Measurements from ENCODE around the gene SGCD. TPM values are rescaled to one million over a fixed set of nuclear protein-coding genes. Genes with fewer than 3 reads are reported as not detected.

The SGCD gene
- total RNA-seq, 6 experiments from 2014 or later = 5.2 to 6.7 (median 6.4) TPM

GRCh38 chr5:156427315-156427714 lies 100.4 kb downstream of the SGCD start:
- no peak for DNase-seq
- TF ChIP-seq CTCF (IDR thresholded peaks at IDR 0.05) = no peak
- Mint-ChIP-seq H3K4me3 (no peak overlapping the region), H3K27me3 (ENCODE audit: insufficient read depth) (peaks cover 2% of the 10 kb centered on the region; the same call in 1 of the 2 replicates), H3K4me1 (ENCODE audit: low read depth) (no peaks in the 10 kb centered on the region), H3K9me3 (peaks cover 13% of the 10 kb centered on the region; the same call in 1 of the 2 replicates), H3K27ac (no peak overlapping the region), H3K36me3 (ENCODE audit: low read depth) (no peaks in the 10 kb centered on the region)

- Mint-ChIP-seq H3K27ac (no peak overlapping the region), H3K27me3 (ENCODE audit: insufficient read depth) (peaks cover 2% of the 10 kb centered on the region; the same call in 1 of the 2 replicates), H3K9me3 (peaks cover 13% of the 10 kb centered on the region; the same call in 1 of the 2 replicates), H3K4me3 (no peak overlapping the region), H3K4me1 (ENCODE audit: low read depth) (no peaks in the 10 kb centered on the region), H3K36me3 (ENCODE audit: low read depth) (no peaks in the 10 kb centered on the region)
- DNase-seq = no peak
- TF ChIP-seq CTCF (IDR thresholded peaks at IDR 0.05) = no peak
These were observed 105.2 kb downstream of the SGCD start for GRCh38 chr5:156431956-156432829.

GRCh38 chr5:156432830-156433105 lies 105.8 kb downstream of the SGCD start:
- no peak overlapping the region for H3K4me3 Mint-ChIP-seq
- no peak for TF ChIP-seq CTCF (IDR thresholded peaks at IDR 0.05)
- no peak overlapping the region for H3K27ac Mint-ChIP-seq
- peaks cover 2% of the 10 kb centered on the region; the same call in 1 of the 2 replicates for H3K27me3 Mint-ChIP-seq (ENCODE audit: insufficient read depth)
- H3K4me1 Mint-ChIP-seq (ENCODE audit: low read depth) = no peaks in the 10 kb centered on the region
- peaks cover 13% of the 10 kb centered on the region; the same call in 1 of the 2 replicates for H3K9me3 Mint-ChIP-seq
- no peak for DNase-seq
- no peaks in the 10 kb centered on the region for H3K36me3 Mint-ChIP-seq (ENCODE audit: low read depth)

GRCh38 chr5:156434471-156434870 lies 107.5 kb downstream of the SGCD start:
- Mint-ChIP-seq H3K4me1 (ENCODE audit: low read depth) (no peaks in the 10 kb centered on the region), H3K27me3 (ENCODE audit: insufficient read depth) (peaks cover 2% of the 10 kb centered on the region; the same call in 1 of the 2 replicates), H3K27ac (no peak overlapping the region), H3K9me3 (peaks cover 8% of the 10 kb centered on the region; the same call in 1 of the 2 replicates), H3K4me3 (no peak overlapping the region), H3K36me3 (ENCODE audit: low read depth) (no peaks in the 10 kb centered on the region)
- no peak for TF ChIP-seq CTCF (IDR thresholded peaks at IDR 0.05)
- DNase-seq = no peak

- DNase-seq = no peak
- H3K4me1 Mint-ChIP-seq (ENCODE audit: low read depth) = no peaks in the 10 kb centered on the region
- H3K27me3 Mint-ChIP-seq (ENCODE audit: insufficient read depth) = peaks cover 2% of the 10 kb centered on the region; the same call in 1 of the 2 replicates
- no peak overlapping the region for H3K27ac Mint-ChIP-seq
- no peak for TF ChIP-seq CTCF (IDR thresholded peaks at IDR 0.05)
- no peaks in the 10 kb centered on the region for H3K36me3 Mint-ChIP-seq (ENCODE audit: low read depth)
- H3K4me3 Mint-ChIP-seq = no peak overlapping the region
- H3K9me3 Mint-ChIP-seq = peaks cover 7% of the 10 kb centered on the region; the same call in 1 of the 2 replicates
These were observed 108.1 kb downstream of the SGCD start for GRCh38 chr5:156435101-156435500.
